Measurements from ENCODE around the gene CHRM3.

The CHRM3 gene

DNA sequence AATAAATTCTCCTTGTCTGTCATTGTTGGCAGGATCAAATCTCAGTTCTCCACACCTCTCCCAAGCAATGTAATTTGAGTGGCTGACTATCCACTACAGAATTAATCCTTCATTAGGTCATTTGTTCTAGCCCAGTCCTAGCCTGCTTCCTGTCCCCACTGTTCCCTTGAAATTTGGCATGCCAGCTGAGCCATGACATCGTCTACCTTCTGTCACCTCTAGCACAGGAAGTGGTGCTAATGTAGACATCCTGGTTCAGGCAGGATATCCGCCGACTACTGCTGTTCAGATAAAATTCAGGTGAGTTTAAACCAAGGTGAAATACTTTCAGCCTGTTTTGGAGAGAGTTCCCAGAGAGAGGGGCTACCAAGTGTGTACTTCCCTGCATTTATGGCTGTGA is 5.9 kb downstream of the CHRM3 start:
- in situ Hi-C loops (cut with MboI; ENCODE audit: low sequenced_read_pairs, unreplicated experiment), result no loop called here
- DNase-seq (ENCODE audit: low spot score), result no peak
- TF ChIP-seq, protein P1, sequence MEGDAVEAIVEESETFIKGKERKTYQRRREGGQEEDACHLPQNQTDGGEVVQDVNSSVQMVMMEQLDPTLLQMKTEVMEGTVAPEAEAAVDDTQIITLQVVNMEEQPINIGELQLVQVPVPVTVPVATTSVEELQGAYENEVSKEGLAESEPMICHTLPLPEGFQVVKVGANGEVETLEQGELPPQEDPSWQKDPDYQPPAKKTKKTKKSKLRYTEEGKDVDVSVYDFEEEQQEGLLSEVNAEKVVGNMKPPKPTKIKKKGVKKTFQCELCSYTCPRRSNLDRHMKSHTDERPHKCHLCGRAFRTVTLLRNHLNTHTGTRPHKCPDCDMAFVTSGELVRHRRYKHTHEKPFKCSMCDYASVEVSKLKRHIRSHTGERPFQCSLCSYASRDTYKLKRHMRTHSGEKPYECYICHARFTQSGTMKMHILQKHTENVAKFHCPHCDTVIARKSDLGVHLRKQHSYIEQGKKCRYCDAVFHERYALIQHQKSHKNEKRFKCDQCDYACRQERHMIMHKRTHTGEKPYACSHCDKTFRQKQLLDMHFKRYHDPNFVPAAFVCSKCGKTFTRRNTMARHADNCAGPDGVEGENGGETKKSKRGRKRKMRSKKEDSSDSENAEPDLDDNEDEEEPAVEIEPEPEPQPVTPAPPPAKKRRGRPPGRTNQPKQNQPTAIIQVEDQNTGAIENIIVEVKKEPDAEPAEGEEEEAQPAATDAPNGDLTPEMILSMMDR (IDR thresholded peaks at IDR 0.05; ENCODE audit: borderline replicate concordance, control extremely low read depth, extremely low read depth, insufficient read depth, missing control alignments), result no peak

DNA sequence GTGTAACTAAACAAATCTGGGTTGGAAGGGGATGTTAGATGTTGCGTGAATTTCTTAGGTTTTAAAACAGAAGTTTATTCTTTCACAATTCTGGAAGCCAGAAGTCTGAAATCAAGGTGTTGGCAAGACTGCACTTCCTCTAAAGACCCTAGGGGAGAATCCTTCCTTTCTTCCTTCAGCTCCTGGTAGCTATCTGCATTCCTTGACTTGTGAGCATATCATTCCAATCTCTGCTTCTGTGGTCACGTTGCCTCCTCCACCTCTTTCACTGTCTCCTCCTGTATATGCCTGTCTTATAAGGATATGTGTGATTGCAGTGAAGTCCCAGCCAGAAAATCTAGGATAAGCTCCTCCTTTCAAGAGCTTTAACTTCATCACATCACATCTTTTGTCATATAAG is 7.7 kb downstream of the CHRM3 start:
- in situ Hi-C loops (cut with MboI; ENCODE audit: low sequenced_read_pairs, unreplicated experiment), result no loop called here
- TF ChIP-seq, protein P1 (IDR thresholded peaks at IDR 0.05; ENCODE audit: borderline replicate concordance, control extremely low read depth, extremely low read depth, insufficient read depth, missing control alignments), result no peak
- DNase-seq (ENCODE audit: low spot score), result no peak

DNA sequence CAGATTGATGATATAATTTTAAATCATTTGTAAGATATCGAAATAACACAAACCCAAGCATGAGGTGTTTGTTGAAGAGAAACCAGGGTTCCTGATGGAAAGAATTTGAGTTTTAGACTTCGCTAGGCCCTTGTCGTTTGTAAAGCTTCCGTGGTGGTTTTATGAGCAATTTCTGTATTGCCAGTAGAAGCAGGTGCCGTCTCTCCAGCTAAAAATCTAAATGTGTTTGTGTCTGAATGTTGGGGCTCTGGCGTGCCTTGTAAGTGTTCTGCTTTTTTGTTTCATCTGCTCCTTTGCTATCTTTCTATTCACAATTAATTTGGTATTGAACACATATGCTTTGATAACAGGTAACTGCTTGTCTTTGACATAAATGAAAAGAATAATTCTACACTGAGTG is 27.5 kb downstream of the CHRM3 start:
- TF ChIP-seq, protein P1 (IDR thresholded peaks at IDR 0.05; ENCODE audit: borderline replicate concordance, control extremely low read depth, extremely low read depth, insufficient read depth, missing control alignments), result no peak
- in situ Hi-C loops (cut with MboI; ENCODE audit: low sequenced_read_pairs, unreplicated experiment), result loop anchor here (25.0 kb wide), 1 partner anchor 473 kb away; no protein-coding TSS in a partner anchor
- DNase-seq (ENCODE audit: low spot score), result no peak

DNA sequence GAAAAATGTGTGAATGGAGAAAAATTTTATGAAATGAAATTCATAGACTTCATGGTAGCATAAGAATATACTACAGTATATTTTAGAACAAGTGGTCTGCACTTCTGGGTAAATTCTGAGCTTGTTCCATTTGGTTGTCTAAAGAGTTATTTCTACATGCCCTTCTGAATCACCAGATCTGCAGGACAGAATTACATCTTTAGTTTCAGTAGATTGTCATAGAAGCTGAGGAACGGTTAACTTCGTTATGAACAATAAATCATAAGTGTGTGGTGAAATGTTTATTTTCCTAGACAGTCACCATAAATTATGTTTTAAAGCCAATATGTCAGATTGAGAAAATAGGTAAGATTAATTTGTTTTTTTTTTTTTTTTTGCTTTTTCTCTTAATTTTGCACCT is 30.9 kb downstream of the CHRM3 start:
- no peak for DNase-seq (ENCODE audit: low spot score)
- in situ Hi-C loops (cut with MboI; ENCODE audit: low sequenced_read_pairs, unreplicated experiment), result loop anchor here (25.0 kb wide), 1 partner anchor 470 kb away; no protein-coding TSS in a partner anchor
- TF ChIP-seq, protein P1 (IDR thresholded peaks at IDR 0.05; ENCODE audit: borderline replicate concordance, control extremely low read depth, extremely low read depth, insufficient read depth, missing control alignments), result no peak

DNA sequence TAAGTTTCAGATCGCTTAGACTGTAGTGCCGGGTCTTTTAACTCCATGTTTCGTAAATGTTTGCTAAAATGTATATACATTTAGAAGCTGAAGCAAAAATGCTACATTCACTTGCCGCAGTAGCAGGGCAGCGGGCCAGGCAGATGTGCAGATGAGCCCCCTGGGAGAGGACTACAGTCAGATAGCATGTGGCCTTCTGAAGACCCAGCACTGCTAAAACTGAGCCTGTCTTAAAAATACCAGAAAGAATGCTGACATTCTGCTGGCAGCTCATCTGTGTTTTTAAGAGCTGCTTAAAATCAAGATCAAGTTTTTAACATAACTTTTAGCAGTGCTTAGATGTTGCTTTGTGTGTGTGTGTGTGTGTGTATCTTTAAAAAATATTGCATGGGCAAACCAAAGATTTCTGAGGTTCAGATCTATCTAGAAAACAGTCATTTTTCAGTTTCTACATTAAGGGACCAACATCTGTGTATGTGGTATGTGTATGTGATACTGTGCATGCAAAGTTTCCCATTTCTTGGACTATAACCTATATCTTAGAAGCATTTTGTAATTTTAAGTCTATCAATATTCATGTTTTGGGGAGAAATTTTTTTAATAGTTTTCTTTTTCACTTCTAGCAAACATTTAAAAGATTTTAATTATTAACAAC is 31.7 kb downstream of the CHRM3 start:
- TF ChIP-seq, protein P1 (IDR thresholded peaks at IDR 0.05; ENCODE audit: borderline replicate concordance, control extremely low read depth, extremely low read depth, insufficient read depth, missing control alignments), result no peak
- no peak for DNase-seq (ENCODE audit: low spot score)
- in situ Hi-C loops (cut with MboI; ENCODE audit: low sequenced_read_pairs, unreplicated experiment), result loop anchor here (25.0 kb wide), 1 partner anchor 469 kb away; no protein-coding TSS in a partner anchor

DNA sequence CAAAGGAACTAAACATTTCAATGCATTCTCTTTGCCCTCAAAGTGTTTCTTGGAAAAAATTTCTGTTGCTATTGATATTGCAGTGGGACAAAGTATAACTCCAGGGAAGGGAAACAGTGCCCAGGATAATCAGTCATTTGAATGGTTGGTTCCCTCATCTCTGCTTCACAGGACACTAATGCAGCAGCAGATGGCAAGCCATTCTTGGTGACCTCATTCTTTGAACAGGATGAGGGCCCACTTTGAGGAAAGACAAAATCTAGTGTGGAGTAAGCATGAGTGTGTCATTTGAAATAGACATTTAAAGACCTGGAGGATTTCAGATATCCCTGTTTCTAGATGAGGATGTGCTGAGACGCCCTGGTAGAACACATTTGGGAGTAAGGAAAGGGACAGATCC is 32.3 kb downstream of the CHRM3 start:
- TF ChIP-seq, protein P1 (IDR thresholded peaks at IDR 0.05; ENCODE audit: borderline replicate concordance, control extremely low read depth, extremely low read depth, insufficient read depth, missing control alignments), result no peak
- in situ Hi-C loops (cut with MboI; ENCODE audit: low sequenced_read_pairs, unreplicated experiment), result loop anchor here (25.0 kb wide), 1 partner anchor 469 kb away; no protein-coding TSS in a partner anchor
- DNase-seq (ENCODE audit: low spot score), result no peak
